Sigmoid colon (tissue), 4 donors: ENCODE results near the gene PLK2.

Experiments used
- POLR2A ChIP-seq, 2 donors: fragments of 450-650 bp; IDR thresholded peaks; one replicate each; pipeline ENCODE4 v1.6.1; 2016; ENCODE audit warnings: antibody characterized with exemption in 2 of 2, mild to moderate bottlenecking in 2 of 2, moderate library complexity in 2 of 2
- POLR2AphosphoS5 ChIP-seq, 4 donors: sonication (generic); formaldehyde crosslinking; IDR thresholded peaks; one replicate each; pipeline ENCODE4 v1.6.1; 2017; ENCODE audit warnings: antibody characterized with exemption in 4 of 4
- TF ChIP-seq, protein P1 (sequence below), 4 experiments: fragments of 450-650 bp in 3 of 4; fragments of 200-600 bp in 1 of 4; IDR thresholded peaks; one replicate each; pipeline ENCODE4 v1.5.1; 2016 to 2019; ENCODE audit warnings: antibody characterized with exemption in 4 of 4, mild to moderate bottlenecking in 3 of 4, moderate library complexity in 2 of 4

GRCh38 chr5:58456486-58456885 lies 3.4 kb downstream of the PLK2 start:
- TF ChIP-seq POLR2AphosphoS5 (IDR thresholded peaks at IDR 0.05) (no peak), POLR2A (IDR thresholded peaks at IDR 0.05) (no peak)
- TF ChIP-seq, protein P1, sequence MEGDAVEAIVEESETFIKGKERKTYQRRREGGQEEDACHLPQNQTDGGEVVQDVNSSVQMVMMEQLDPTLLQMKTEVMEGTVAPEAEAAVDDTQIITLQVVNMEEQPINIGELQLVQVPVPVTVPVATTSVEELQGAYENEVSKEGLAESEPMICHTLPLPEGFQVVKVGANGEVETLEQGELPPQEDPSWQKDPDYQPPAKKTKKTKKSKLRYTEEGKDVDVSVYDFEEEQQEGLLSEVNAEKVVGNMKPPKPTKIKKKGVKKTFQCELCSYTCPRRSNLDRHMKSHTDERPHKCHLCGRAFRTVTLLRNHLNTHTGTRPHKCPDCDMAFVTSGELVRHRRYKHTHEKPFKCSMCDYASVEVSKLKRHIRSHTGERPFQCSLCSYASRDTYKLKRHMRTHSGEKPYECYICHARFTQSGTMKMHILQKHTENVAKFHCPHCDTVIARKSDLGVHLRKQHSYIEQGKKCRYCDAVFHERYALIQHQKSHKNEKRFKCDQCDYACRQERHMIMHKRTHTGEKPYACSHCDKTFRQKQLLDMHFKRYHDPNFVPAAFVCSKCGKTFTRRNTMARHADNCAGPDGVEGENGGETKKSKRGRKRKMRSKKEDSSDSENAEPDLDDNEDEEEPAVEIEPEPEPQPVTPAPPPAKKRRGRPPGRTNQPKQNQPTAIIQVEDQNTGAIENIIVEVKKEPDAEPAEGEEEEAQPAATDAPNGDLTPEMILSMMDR (IDR thresholded peaks at IDR 0.05): no peak
